IMR-90 (cell line): ENCODE measurements around the gene CALN1. TPM values are rescaled to one million over a fixed set of nuclear protein-coding genes. Genes with fewer than 3 reads are reported as not detected.

Experiments
- ATAC-seq: fragments of 200-7000 bp; cut with Tn5 transposase; 2 replicates; pipeline ENCODE4 v1.9.1; 2020; ENCODE audit warnings: low read depth, mild to moderate bottlenecking, moderate library complexity
- BruUV-seq: library from RNA; stranded (reverse); fragments of 400-500 nt; replicated peaks from 2 replicates; lab custom pipeline; 2021; lab: Mats Ljungman, UMichigan
- CTCF ChIA-PET: fragments of 300-600 bp; formaldehyde crosslinking; extraction: SDS; loops from one replicate; lab custom pipeline; 2021; ENCODE audit warnings: antibody characterized with exemption; lab: Yijun Ruan, JAX
- POLR2A ChIA-PET: fragments of 300-600 bp; sonication (Branson Sonifier 250); formaldehyde crosslinking; loops from one replicate; lab custom pipeline; 2022; ENCODE audit warnings: antibody characterized with exemption; ENCODE audit not compliant: unreplicated experiment; lab: Charles Lee
- DNase-seq: peaks from one replicate; pipeline ENCODE4 v3.0.0; 2013
- H2AFZ ChIP-seq: replicated peaks from 2 replicates; pipeline ENCODE3; 2013; ENCODE audit warnings: low read length, mild to moderate bottlenecking; ENCODE audit not compliant: poor library complexity
- H2AK5ac ChIP-seq: 2 replicates; pipeline ENCODE4 v1.6.1; 2013; ENCODE audit warnings: low read depth, low read length, inconsistent platforms
- H2AK9ac ChIP-seq: replicated peaks from 2 replicates; pipeline ENCODE3; 2013; ENCODE audit warnings: mild to moderate bottlenecking, low read depth, low read length, moderate library complexity; ENCODE audit not compliant: poor library complexity
- H2BK120ac ChIP-seq: 2 replicates; pipeline ENCODE4 v1.6.1; 2013; ENCODE audit warnings: low read depth, low read length, inconsistent platforms
- H2BK15ac ChIP-seq: 3 replicates; pipeline ENCODE4 v1.6.1; 2013; ENCODE audit warnings: low read depth, low read length, inconsistent platforms
- H2BK20ac ChIP-seq: 2 replicates; pipeline ENCODE4 v1.6.1; 2013; ENCODE audit warnings: low read depth, mild to moderate bottlenecking, inconsistent platforms, low read length, moderate library complexity
- H2BK5ac ChIP-seq: 2 replicates; pipeline ENCODE4 v1.6.1; 2013; ENCODE audit warnings: mild to moderate bottlenecking, low read depth, low read length, inconsistent platforms; ENCODE audit not compliant: poor library complexity, severe bottlenecking
- H3K14ac ChIP-seq: replicated peaks from 2 replicates; pipeline ENCODE4 v1.6.1; 2013; ENCODE audit warnings: low read depth, low read length, inconsistent platforms
- H3K18ac ChIP-seq: 2 replicates; pipeline ENCODE4 v1.6.1; 2013; ENCODE audit warnings: low read depth, low read length, control low read depth
- H3K23ac ChIP-seq: 2 replicates; pipeline ENCODE4 v1.6.1; 2013; ENCODE audit warnings: low read depth, low read length, inconsistent platforms
- H3K27ac ChIP-seq: 2 replicates; pipeline ENCODE4 v1.5.1; 2013; ENCODE audit warnings: mild to moderate bottlenecking, control low read depth, low read length; ENCODE audit not compliant: insufficient read depth
- H3K27me3 ChIP-seq: 2 replicates; pipeline ENCODE4 v1.6.1; 2013; ENCODE audit warnings: low read length; ENCODE audit not compliant: control insufficient read depth, insufficient read depth
- H3K36me3 ChIP-seq: 2 replicates; pipeline ENCODE4 v1.6.1; 2013; ENCODE audit warnings: low read length, mixed read lengths; ENCODE audit not compliant: control insufficient read depth, insufficient read depth
- H3K4ac ChIP-seq: 2 replicates; pipeline ENCODE4 v1.6.1; 2013; ENCODE audit warnings: low read depth, low read length, inconsistent platforms
- H3K4me1 ChIP-seq: 2 replicates; pipeline ENCODE4 v1.6.1; 2013; ENCODE audit warnings: low read length, mixed read lengths; ENCODE audit not compliant: control insufficient read depth, insufficient read depth
- H3K4me2 ChIP-seq: 2 replicates; pipeline ENCODE4 v1.6.1; 2013; ENCODE audit warnings: low read depth, mild to moderate bottlenecking, control low read depth, low read length, moderate library complexity
- H3K4me3 ChIP-seq: 2 replicates; pipeline ENCODE4 v1.5.1; 2013; ENCODE audit warnings: low read depth, mild to moderate bottlenecking, control low read depth, low read length, moderate library complexity; ENCODE audit not compliant: insufficient read depth
- H3K56ac ChIP-seq: 2 replicates; pipeline ENCODE4 v1.6.1; 2013; ENCODE audit warnings: low read length, inconsistent platforms; ENCODE audit not compliant: insufficient read depth; ENCODE audit errors: extremely low read depth
- H3K79me1 ChIP-seq, 2 experiments: 2 replicates each; pipeline ENCODE4 v1.6.1; 2013; ENCODE audit warnings: low read length in 2 of 2, inconsistent platforms in 1 of 2, low read depth in 1 of 2
- H3K9ac ChIP-seq: 2 replicates; pipeline ENCODE4 v1.6.1; 2013; ENCODE audit warnings: low read depth, low read length, control low read depth
- H3K9me1 ChIP-seq: 2 replicates; pipeline ENCODE4 v1.6.1; 2013; ENCODE audit warnings: low read length, inconsistent platforms; ENCODE audit not compliant: insufficient read depth
- H3K9me3 ChIP-seq: 2 replicates; pipeline ENCODE4 v1.6.1; 2013; ENCODE audit warnings: low read length; ENCODE audit not compliant: control insufficient read depth, insufficient read depth
- H4K20me1 ChIP-seq: 2 replicates; pipeline ENCODE4 v1.6.1; 2013; ENCODE audit warnings: low read length, inconsistent platforms; ENCODE audit not compliant: insufficient read depth
- H4K5ac ChIP-seq: 2 replicates; pipeline ENCODE4 v1.6.1; 2013; ENCODE audit warnings: mild to moderate bottlenecking, low read depth, low read length, control low read depth
- H4K8ac ChIP-seq, 2 experiments: 2 replicates each; pipeline ENCODE4 v1.6.1; 2013; ENCODE audit warnings: low read depth in 2 of 2, low read length in 2 of 2, control low read depth in 1 of 2, inconsistent platforms in 1 of 2
- H4K91ac ChIP-seq: 2 replicates; pipeline ENCODE4 v1.6.1; 2013; ENCODE audit warnings: low read depth, low read length, inconsistent platforms; ENCODE audit not compliant: insufficient read depth
- BHLHE40 ChIP-seq: fragments of 150-350 bp; IDR thresholded peaks from 2 replicates; pipeline ENCODE4 v1.6.1; 2016; ENCODE audit warnings: mild to moderate bottlenecking, low read depth, low read length
- CEBPB ChIP-seq: IDR thresholded peaks from 2 replicates; pipeline ENCODE4 v1.6.1; 2012; ENCODE audit warnings: low read depth, low read length, improper control_type of control experiment
- CHD1 ChIP-seq: IDR thresholded peaks from 2 replicates; pipeline ENCODE4 v1.6.1; 2012; ENCODE audit warnings: low read depth, low read length, improper control_type of control experiment
- MAZ ChIP-seq: IDR thresholded peaks from 2 replicates; pipeline ENCODE4 v1.6.1; 2012; ENCODE audit warnings: low read depth, mild to moderate bottlenecking, low read length, improper control_type of control experiment, moderate library complexity, borderline replicate concordance
- RAD21 ChIP-seq: IDR thresholded peaks from 2 replicates; pipeline ENCODE4 v1.6.1; 2012; ENCODE audit warnings: low read length, improper control_type of control experiment
- RFX5 ChIP-seq: IDR thresholded peaks from 2 replicates; pipeline ENCODE4 v1.8.0; 2012; ENCODE audit warnings: low read depth, mild to moderate bottlenecking, low read length, moderate library complexity
- USF2 ChIP-seq: fragments of 150-350 bp; IDR thresholded peaks from 2 replicates; pipeline ENCODE4 v1.6.1; 2017; ENCODE audit warnings: mild to moderate bottlenecking, antibody characterized with exemption, low read length, low read depth
- WGBS, 2 experiments: methylation state at CpG; one replicate each; pipeline versions ENCODE4 v1.1.5 to v1.1.7; 2013; ENCODE audit warnings: missing lambda C conversion rate in 2 of 2; ENCODE audit not compliant: insufficient read length in 1 of 2; ENCODE audit errors: extremely low coverage in 2 of 2; 5-methylcytosine and 5-hydroxymethylcytosine counted together
- dilution Hi-C: fragments of 300-500 bp; cut with HindIII; formaldehyde crosslinking; loops from one replicate; pipeline ENCODE4 v1.14.3; 2018; ENCODE audit warnings: low sequenced_read_pairs; ENCODE audit not compliant: unreplicated experiment
- in situ Hi-C: fragments of 300-500 bp; cut with MboI; formaldehyde crosslinking; loops from 3 replicates; pipeline ENCODE4 v1.14.3; 2019; ENCODE audit warnings: low sequenced_read_pairs, inconsistent platforms, mixed read lengths
- intact Hi-C: fragments of 100-400 bp; cut with micrococcal nuclease; formaldehyde crosslinking; loops from 2 replicates; pipeline ENCODE4 v1.10.0; 2022
- polyA plus RNA-seq, 3 experiments: library from polyadenylated mRNA; depleted of rRNA; stranded (reverse); fragments of >200 nt; gene quantifications; 2 replicates each; pipeline ENCODE4 v1.2.3, GENCODE V29; 2012; ENCODE audit warnings: low replicate concordance in 1 of 3
- total RNA-seq: library from RNA; depleted of rRNA; stranded (reverse); fragments of >200 nt; gene quantifications from 2 replicates; pipeline ENCODE4 v1.2.3, GENCODE V29; 2012

The CALN1 gene
- total and polyA plus RNA-seq, 2 of the 4 experiments (the other 2 are of a cell fraction), result not detected

- peaks cover 19% of the 10 kb centered on the region for H3K9me3 ChIP-seq
- H3K4me3 ChIP-seq, result no peak overlapping the region
- H4K8ac ChIP-seq, result no peak overlapping the region
- H3K27ac ChIP-seq, result no peak overlapping the region
- intact Hi-C loops (no loop called here), in situ Hi-C loops (no loop called here), dilution Hi-C loops (no loop called here)
- H3K9ac ChIP-seq, result no peak overlapping the region
- no peak overlapping the region for H3K18ac ChIP-seq
- ChIA-PET CTCF (no interaction called here), POLR2A (no interaction called here)
- H3K4me1 ChIP-seq, result no peaks in the 10 kb centered on the region
- H3K4ac ChIP-seq, result no peak overlapping the region
- H4K5ac ChIP-seq, result no peak overlapping the region
- H4K20me1 ChIP-seq, result no peaks in the 10 kb centered on the region
- WGBS, 2 experiments, result no CpG with 5 or more reads among the region's 8 CpGs
- H3K79me1 ChIP-seq, result no peaks in the 10 kb centered on the region
- H2AFZ ChIP-seq, result no peak overlapping the region
- no peak overlapping the region for H2AK9ac ChIP-seq
- BruUV-seq, result no TSS peak
- H3K9me1 ChIP-seq, result no peaks in the 10 kb centered on the region
- TF ChIP-seq USF2 (no peak), BHLHE40 (no peak), CEBPB (no peak), RAD21 (no peak), RFX5 (no peak), CHD1 (no peak), MAZ (no peak)
- no peaks in the 10 kb centered on the region for H3K27me3 ChIP-seq
- H2BK20ac ChIP-seq, result no peak overlapping the region
- H2BK5ac ChIP-seq, result no peak overlapping the region
- no peaks in the 10 kb centered on the region for H3K36me3 ChIP-seq
- H2BK120ac ChIP-seq, result no peak overlapping the region
- no peak overlapping the region for H2AK5ac ChIP-seq
- no peak overlapping the region for H3K4me2 ChIP-seq
- no peak for ATAC-seq
- H3K23ac ChIP-seq, result no peak overlapping the region
- no peak overlapping the region for H3K56ac ChIP-seq
- no peak overlapping the region for H3K14ac ChIP-seq
- no peak for DNase-seq
- no peak overlapping the region for H4K91ac ChIP-seq
- H2BK15ac ChIP-seq, result no peak overlapping the region
Measured at GRCh38 chr7:72321081-72321480, 91.1 kb downstream of the CALN1 start.
